Activated T-cell treated with anti-CD3 and anti-CD28 coated beads for 1 hour (primary cell): Measurements from ENCODE around the gene NDUFS4.
"Not testable (repeated sequence)": the region's sequence is repeated elsewhere in the genome, so short reads cannot be mapped to it uniquely, and the experiment has no call there.

ENCODE experiments used
- DNase-seq: peaks from one replicate; pipeline ENCODE4 v3.0.0-alpha.2; 2020; ENCODE audit warnings: low read depth

Gene NDUFS4

DNA sequence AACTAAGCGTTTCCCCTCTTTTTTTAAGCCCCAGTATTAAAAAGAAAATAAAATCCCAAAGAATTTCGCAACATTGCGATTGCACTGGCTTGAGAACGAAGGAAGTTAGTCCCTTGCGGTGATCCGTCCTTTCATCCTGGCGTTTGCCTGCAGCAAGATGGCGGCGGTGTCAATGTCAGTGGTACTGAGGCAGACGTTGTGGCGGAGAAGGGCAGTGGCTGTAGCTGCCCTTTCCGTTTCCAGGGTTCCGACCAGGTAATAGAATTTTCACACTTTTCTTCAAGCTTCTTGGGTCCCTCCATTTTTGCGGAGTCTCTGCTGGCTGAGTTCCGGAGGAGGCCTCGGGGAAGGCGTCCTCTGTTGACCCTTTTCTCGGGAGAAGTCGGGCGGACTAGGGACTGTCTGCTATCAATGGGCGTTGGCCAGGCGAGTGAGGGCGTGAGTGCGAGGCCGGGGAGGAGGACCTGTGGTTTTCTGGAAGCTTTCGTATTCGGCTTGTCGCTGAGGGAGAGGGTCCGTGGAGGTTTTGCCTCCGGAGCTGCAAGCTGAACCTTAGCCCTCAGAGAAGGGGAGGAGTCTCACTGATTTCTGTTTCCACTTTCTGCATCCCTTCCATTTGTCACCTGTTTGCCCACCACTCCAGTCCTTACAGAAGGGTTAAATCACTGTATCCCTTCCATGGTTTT, at the start of gene NDUFS4:
NDUFS4 (plus strand) TSS at position 134 of the 686 bp plus-strand sequence; CDS start at position 158, 24 bp downstream.
- peak; percentile 62 for DNase-seq

DNA sequence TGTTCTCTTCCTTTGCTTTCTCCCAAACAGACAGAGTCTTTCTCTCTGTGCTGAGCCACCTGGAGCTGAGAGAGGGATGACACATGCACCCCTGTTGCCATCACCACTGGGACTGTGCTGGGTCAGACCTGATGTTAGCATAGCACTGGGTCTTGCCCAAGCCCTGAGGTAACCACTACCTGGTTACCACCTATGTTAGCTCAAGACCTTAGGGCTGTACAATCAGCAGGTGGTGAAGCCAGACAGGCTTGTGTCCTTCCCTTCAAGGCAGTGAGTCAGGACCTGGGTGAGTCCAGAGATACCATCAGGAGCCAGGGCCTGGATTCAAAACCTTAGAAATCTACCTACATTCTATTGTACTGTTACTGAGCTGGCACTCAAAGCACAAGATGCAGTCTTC, 47.9 kb upstream of the NDUFS4 start:
- no peak for DNase-seq

DNA sequence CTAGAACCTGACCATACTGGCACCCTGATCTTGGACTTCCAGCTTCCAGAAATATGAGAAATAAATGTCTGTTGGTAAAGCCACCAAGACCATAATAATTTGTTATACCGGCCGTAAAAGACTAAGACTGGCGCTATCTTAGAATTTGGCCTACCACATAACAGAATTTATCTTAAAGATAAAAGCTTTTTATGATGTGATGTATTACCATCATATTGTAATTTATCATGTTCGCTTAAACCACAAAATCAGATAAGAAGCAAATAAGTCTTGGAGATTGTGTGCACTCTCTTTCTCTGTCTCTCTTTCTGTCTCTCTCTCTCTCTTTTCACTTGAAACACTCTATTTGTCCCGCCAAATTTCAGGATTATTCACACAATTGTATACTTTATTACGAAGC, 44.5 kb upstream of the NDUFS4 start:
- no peak for DNase-seq

DNA sequence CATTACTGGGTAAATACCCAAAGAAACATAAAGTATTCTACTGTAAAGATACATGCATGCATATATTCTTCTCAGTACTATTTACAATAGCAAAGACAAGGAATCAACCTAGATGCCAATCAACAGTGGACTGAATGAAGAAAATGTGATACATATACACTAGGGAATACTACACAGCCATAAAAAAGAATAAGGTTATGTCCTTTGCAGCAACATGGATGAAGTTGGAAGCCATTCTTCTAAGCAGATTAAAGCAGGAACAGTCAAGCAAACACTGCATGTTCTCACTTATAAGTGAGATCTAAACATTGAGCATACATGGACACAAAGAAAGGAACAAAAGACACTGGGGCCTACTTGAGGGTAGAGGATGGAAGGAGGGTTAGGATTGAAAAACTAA, 39.6 kb upstream of the NDUFS4 start:
- no peak for DNase-seq

DNA sequence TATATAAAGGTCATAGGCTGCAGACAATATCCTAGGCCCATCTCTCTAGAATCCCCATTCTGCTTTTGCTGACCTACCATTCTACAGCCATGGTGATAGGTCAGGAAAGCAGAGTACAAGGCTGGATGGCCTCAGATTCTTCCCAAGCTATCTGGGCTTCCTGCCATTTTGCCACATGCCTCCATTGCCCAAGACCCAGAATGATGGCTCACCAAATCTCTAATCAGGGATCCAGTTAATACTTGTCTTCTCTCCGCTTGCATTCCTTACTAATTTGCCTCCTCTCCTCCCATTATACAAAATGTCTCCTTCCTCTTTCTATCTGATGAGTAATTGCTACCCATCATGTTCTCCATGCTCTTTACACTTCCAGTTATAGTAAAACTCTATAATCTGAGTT, 22.7 kb upstream of the NDUFS4 start:
- no peak for DNase-seq

DNA sequence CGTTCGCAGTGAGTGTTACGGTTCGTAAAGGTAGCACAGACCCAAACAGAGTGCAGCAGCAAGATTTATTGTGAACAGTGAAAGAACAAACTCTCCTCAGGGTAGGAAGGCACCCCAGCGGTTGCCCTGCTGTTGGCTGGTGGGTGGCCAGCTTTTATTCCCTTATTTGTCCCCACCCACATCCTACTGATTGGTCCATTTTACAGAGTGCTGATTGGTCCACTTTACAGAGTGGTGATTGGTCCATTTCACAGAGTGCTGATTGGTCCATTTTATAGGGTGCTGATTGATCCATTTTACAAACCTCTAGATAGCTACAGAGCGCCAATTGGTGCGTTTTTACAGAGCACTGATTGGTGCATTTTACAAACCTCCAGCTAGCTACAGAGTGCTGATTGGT, 19.7 kb upstream of the NDUFS4 start:
- DNase-seq = not testable (repeated sequence)

DNA sequence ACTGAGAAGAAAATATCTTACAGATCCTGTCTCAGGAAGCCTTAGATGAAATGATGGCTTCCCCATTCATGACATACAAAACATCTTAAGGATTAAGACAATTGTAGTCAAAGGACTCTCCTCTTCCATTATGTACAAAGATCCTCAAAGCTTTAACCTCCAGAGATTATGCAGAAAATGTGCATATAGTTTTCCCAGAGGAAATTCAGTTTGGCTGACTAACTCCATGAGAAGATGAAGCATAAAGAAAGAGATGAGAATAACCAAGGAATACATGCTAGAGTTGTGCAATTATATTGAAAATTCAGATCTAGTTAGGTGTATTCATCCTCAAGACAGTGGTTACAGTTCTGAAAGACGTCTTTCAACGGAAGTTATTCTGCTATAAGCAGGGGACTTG, 18.6 kb upstream of the NDUFS4 start:
- DNase-seq = no peak

DNA sequence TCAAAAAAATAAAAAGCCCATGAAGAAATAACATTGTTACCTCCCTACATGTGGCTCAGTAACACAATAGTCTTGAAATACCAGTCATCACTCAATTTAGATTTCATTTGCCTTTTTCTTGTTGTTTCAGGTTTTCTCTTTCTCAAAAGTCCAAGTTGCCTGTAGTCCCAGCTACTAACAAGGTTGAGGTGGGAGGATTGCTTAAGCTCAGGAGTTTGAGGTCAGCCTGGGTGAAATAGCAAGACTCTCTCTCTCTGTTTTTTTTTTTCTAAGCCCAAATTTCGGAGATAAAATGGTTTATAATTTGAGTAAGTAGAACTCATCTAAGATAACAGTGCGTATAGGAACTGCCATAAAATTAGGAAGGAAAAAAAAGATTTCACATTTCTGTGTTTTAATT, 17.5 kb upstream of the NDUFS4 start:
- no peak for DNase-seq

DNA sequence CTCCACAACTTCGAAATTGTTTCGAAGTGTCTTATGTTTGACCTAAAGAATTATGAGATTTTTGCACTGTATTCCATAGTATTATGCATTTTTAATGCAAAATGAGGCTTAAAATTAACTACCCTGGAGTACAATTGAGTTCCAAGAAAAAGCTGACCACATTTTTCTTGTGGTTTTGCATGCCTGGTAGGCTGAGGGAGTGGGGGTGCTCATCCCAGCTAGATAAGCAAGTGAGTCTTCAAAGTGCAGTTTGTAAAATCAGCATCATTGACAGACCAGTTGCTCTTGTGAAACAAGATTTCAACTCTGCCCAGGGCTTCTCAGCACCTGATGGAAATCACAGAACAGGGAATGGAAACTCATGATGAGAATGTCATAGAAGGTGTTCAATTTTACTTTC, 17.0 kb upstream of the NDUFS4 start:
- no peak for DNase-seq

DNA sequence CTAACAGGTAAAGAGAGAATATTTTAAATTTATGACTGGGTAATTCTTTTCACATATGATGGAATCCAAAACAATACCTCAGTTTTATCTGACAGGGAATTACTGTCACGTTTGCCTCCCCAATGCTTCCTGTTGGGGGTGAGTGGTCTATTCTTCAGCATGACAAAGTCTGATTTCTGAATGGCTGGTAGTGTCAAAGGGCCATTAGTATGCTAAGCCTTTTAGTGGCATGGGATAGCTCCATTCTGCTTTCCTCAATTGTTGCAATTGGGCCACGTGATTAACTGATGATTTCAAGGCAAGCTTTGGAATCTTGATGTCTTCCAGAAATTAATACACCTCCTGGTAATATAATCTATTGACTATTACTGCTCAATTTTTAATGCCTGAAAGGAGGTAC, 14.7 kb upstream of the NDUFS4 start:
- no peak for DNase-seq

DNA sequence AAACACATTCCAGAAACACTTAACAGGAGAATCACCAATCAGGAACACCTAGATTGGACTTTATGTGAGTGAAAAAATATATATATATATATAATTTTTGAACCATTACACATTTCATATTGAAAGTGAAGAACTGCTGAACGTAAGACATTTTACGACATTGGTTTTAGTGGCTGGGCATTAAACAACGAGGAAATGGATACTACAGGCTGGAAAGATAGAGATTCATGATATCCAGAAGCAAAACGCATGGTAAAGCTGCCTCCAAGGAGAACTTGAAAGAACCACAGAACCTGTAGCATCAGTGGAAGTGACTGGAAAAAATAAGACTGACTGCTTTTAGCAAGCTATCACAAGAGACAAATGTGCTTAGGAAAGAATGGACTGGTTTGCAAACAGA, 13.2 kb upstream of the NDUFS4 start:
- no peak for DNase-seq

DNA sequence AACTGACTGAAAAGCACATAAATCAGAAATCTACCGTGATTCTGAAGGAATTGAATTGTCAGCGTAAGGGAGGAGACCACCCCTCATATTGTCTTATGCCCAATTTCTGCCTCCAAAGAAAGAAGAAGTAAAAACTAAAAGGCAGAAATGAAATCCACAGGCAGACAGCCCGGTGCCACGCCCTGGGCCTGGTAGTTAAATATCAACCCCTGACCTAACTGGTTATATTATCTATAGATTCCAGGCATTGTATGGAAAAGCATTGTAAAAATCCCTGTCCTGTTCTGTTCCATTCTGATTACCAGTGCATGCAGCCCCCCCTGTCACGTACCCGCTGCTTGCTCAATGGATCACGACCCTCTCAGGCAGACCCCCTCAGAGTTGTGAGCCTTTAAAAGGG, 11.9 kb upstream of the NDUFS4 start:
- DNase-seq = not testable (repeated sequence)

DNA sequence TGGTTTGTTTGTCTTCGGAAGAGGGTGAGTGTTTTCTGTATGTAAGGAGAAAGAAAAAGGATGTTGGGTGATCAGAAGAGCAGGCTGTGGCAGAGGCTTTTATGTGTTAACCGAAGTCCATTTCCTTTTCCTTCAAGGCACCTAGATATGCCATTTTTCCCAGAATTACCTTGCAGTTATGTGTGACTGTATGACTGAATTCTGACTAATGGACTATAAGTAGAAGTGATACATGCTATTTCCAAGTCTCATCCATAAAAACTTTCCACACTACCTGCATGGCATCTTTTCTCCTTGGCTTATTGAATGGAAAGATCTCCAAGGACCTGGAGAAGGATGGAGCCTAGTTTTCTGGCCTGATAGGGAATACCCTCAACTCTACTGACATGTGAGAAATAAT, 10.6 kb upstream of the NDUFS4 start:
- DNase-seq = no peak

DNA sequence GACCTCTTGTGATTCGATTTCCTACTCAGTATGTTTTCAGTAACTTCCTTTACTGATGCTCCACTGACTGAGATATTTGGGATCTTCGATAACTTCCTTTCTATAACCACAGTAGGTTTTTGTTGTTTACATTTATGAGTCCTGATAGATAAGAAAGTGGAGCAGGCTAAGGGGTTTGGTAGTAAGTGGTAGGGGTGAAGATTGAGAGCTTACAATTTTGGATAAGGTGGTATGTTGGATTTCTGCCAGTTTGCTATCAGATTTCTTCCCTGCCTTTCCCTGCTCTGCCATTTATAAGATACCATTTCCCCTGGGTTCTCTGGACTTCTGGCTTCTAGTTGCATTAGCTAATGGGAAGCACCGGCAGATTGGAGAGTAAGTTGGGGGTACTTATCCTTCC, 7.9 kb upstream of the NDUFS4 start:
- DNase-seq = no peak

DNA sequence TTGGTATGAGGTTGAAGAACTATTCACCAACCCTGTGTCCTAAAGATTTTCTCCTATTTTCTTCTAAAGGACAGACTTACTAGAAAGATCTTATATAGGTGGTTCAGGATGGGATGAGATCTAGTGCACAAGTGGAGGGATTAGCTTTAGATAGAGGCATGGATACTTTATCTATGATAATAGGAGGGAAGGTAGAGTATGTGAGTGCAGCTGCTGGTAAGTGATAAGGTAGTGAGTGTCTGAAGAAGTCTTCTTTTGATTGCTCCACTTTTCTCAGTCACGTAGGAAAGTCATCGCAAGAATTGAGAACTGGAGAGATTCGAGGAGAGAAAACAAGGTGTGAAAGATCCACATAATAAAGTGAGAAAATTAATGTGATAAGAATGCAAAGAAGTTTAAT, 6.0 kb upstream of the NDUFS4 start:
- no peak for DNase-seq

DNA sequence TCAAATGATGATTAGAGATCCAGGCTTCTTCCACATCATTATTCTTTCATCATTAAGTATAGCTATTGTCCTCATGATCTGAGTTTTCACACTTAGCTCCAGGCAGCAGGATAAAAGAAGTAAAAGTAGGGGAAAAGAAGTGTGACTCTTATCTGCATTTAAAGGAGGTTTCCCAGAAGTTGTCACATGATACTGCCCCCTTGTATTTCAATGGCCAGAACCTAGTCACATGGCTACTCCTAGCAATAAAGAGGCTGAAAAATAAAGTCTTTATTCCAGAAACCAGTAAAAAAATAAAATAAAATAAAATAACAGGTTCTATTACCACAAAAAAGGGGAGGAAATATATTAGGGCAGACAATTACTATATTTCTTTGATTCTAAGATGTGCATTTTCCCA, 5.3 kb upstream of the NDUFS4 start:
- DNase-seq = no peak

DNA sequence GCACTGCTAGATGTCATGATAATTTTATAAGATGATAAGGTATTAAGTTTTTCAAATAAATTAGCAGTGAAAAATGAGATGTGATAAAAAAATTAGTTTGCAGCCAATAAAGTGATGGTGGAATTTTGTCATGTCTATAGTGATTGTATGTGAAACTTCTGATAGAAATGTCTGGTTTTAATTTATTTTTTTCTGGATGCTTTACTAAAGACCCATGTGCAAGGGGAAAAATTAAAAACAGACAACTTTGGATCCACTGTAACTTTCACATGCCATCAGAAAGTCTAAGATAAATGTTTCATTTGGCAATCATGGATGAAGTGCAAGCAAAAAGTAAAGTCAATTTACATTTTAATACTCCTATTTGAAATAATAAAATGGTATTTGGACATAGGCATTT, 4.4 kb upstream of the NDUFS4 start:
- no peak for DNase-seq

DNA sequence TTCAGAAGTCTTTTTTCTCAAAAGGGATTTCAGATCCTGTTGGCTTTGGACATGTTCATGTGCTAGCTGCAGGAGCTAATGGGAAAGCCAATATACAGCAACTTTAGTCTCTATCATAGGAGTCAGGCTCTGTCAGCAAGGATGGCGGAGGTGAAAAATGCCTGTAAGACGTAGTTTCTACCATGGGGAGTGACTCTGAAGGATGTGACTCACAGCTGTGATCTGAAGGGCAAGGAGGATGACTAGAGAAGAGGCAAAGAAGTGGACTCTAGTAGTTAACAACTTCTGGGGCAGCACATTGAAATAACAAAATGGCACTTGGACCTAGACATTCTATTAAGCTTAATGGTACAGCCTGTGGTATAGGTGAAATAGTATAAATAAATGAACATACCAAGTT, 3.1 kb upstream of the NDUFS4 start:
- no peak for DNase-seq

DNA sequence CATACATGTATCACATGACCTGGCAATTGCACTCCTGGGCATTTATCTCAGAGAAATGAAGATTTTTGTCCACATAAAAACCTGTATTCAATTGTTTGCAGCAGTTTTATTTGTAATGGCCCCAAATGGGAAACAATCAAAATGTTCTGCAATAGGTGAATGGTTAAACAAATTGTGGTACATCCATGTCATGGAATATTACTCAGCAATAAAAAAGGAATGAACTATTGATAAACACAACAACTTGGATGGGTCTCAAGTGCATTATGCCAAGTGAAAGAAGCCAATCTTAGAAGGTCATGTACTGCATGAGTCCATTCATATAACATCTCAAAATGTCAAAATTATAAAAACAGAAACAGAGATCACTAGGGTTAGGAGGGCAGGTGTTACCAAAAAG, 1.5 kb upstream of the NDUFS4 start:
- no peak for DNase-seq

DNA sequence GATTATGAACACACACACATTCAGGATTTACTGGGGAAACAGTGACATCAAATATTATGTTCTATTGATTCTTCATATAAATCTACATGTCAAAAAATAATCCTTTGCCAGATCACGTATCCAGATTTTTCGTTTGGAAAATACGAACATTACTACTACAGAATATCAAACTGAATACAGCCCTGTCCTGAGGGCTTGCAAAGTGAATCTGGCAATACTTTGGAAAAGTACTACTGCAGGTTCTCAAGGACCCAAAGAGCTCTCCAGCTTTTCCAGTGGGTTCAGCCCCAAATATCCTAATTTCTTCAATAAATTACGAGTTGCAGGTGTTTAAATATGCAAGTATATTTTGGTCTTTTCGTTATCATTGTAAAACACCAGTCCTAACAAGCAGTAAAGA, 411 bp upstream of the NDUFS4 start:
- DNase-seq = no peak

DNA sequence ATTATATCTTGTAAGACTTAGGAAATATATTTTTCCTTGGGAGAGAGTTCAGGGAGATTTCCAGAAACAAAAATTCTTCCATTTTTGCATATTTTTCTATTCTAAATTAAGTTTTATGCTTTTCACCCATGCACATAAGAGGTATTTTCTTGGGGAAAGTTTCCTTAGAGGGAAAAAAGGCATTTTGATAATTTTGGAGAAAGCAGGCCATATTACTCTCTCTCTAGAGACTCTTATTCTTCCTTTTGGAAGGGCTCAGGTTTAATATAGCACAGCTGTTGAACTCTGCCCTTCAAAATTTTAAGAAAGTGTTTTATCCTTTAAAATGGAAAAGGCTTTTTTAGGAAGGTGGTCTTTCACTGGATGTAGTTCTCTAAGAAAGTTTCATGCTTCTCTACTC, 8.0 kb downstream of the NDUFS4 start:
- no peak for DNase-seq

DNA sequence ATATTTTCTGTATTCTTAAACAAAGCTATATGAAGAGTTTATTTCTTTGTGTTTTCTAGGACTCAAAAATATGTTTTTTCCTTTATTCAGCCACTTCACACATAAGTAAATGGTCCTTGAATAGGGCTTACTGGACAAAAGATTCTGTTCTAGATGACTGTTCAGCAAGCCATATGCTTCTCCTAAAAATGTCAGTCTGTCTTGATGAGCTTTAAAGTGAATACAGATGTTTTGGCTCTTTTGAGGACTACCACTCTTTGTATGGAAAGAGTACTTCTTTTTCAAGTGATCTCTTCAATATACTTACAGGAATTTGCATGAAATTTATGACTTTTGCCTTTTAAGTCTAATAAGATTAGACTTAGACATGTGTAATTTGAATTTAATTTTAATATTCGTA, 8.4 kb downstream of the NDUFS4 start:
- no peak for DNase-seq

DNA sequence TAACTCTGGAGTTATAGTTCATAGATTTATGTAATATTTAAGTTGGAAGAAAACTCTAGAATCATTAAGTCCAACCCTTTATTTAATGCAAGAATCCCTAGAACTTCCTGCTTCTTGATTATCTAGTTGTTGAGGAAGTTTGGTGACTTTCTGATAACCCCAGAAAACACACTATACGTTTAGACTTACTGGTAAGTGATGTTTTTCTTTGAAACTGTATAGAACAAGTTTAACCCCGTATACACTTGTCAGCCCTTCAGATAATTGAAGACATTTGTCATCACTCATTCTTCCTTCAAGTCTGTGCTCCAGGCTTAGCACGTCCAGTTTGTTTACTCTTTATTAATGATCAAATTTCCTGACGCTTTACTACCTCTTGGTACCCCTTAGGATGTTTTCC, 9.0 kb downstream of the NDUFS4 start:
- no peak for DNase-seq

DNA sequence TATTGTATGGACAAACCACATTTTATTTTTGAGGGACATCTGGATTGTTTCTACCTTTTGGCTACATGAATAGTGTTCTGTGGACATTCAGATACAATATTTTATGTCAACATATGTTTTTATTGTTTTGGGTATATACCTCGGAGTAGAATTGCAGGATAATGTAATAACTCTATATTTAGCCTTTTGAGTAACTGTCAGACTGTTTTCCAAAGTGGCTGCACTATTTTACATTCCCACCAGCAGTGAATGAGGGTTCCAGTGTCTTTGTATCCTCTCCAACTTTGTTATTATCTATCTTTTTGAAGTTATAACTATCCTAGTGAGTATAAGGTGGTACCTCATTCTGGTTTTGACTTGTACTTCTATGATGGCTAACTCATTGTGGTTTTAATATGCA, 11.0 kb downstream of the NDUFS4 start:
- DNase-seq = no peak

DNA sequence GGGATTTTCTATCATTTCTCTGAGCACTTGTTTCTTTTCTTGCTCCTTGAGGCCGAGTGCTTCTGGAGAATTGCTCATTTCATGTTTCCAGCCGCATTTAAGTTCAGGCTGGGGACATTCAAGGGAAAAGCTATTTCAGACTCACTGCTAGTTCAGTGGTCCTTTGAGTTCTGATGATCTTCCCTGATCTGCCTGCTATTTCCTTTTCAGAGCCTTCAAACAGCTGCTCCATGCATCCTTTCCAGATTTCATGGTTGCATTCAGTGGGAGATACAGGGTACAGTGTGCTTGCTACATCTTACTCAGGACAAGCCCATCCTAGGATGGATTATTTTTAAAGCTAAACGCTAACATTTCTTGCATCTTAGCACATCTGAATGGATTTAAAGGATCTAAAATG, 14.7 kb downstream of the NDUFS4 start:
- no peak for DNase-seq
